ENCODE results near the gene ILKAP. TPM values are rescaled to one million over a fixed set of nuclear protein-coding genes. Genes with fewer than 3 reads are reported as not detected.

Gene ILKAP
- total RNA-seq, 1 experiment from 2014 or later = 59.6 TPM

DNA sequence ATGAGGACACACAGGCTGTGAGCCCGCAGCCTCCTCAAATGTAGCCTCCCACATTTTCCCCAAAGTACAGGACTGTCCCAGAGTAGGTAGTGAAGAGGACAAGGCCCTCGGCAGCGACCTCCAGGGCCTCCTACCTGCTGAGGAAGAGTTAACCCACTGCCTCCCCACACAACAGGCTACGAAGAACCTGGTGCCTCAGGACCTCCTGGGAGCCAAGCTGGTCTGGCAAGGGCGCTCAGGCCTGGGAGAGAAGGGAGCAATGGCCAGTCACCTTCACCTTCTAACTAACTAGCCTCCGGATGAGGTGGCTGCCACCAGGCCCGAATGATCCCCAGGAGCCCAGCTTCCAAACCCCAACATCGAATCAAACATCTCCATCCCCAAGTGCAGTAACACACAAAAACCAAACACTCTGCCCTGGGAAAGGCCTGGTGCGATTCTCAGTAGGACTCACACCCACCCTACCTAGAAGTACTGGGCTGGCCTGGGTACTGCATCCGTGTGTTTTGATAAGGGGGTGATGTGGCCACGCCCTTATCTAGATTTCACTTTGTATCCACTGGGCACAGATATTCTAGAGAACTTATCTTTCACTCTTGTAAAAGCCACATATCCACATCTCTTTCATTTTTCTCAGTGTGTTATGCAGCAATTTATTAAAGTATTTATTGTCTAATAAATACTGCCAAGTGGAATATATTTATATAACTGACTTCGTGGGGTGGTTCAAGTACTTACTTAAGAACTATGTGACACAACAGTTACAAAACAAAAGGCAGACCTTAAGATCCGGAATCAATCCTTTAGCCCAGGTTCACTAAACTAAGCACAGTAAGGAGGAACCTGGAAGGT is 35.1 kb downstream of the ILKAP start:
- peak overlapping the region; percentile 94 for H3K27ac Mint-ChIP-seq (ENCODE audit: low read depth, unreplicated experiment)
- TF ChIP-seq, protein P1, sequence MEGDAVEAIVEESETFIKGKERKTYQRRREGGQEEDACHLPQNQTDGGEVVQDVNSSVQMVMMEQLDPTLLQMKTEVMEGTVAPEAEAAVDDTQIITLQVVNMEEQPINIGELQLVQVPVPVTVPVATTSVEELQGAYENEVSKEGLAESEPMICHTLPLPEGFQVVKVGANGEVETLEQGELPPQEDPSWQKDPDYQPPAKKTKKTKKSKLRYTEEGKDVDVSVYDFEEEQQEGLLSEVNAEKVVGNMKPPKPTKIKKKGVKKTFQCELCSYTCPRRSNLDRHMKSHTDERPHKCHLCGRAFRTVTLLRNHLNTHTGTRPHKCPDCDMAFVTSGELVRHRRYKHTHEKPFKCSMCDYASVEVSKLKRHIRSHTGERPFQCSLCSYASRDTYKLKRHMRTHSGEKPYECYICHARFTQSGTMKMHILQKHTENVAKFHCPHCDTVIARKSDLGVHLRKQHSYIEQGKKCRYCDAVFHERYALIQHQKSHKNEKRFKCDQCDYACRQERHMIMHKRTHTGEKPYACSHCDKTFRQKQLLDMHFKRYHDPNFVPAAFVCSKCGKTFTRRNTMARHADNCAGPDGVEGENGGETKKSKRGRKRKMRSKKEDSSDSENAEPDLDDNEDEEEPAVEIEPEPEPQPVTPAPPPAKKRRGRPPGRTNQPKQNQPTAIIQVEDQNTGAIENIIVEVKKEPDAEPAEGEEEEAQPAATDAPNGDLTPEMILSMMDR (IDR thresholded peaks at IDR 0.05; ENCODE audit: unreplicated experiment) = no peak
- POLR2A ChIA-PET = no interaction called here

DNA sequence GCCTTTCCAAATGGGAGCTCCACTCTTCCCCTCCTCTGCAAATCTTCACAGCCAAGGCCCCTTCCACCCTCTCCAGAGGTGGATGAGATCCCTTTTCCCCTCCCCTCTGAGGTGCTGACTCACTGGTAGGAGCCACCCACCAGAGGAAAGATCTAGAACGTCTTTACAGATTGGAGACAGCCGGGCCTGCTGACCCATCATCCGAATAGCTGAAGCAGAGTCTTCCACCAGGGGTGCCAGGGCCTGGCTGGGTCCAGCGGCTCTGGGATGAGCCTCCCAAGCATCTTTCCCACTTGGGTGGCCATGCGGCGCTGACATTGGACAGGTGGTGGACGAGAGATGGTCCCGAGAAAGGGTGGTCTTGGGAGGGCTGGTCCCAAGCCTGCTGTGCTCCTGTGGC is 35.7 kb downstream of the ILKAP start:
- POLR2A ChIA-PET = no interaction called here
- Mint-ChIP-seq H3K27ac (ENCODE audit: low read depth, unreplicated experiment) (no peak overlapping the region), H3K27me3 (ENCODE audit: insufficient read depth, unreplicated experiment) (no peaks in the 10 kb centered on the region), H3K4me1 (ENCODE audit: insufficient read depth, unreplicated experiment) (peaks cover 20% of the 10 kb centered on the region), H3K36me3 (ENCODE audit: insufficient read depth, unreplicated experiment) (peaks cover 44% of the 10 kb centered on the region), H3K9me3 (ENCODE audit: unreplicated experiment) (no peaks in the 10 kb centered on the region), H3K4me3 (ENCODE audit: unreplicated experiment) (no peak overlapping the region)
- no peak for DNase-seq (ENCODE audit: unreplicated experiment)
- no TSS peak for BruUV-seq (replicated peaks)
- intact Hi-C loops (cut with micrococcal nuclease) = no loop called here
- TF ChIP-seq, protein P1 (IDR thresholded peaks at IDR 0.05; ENCODE audit: unreplicated experiment) = no peak
- CTCF ChIA-PET = no interaction called here

More for the DNA sequence above, 35.1 kb downstream of the ILKAP start:
- H3K9me3 Mint-ChIP-seq (ENCODE audit: unreplicated experiment) = no peaks in the 10 kb centered on the region
- CTCF ChIA-PET = no interaction called here
- no TSS peak for BruUV-seq (replicated peaks)
- H3K36me3 Mint-ChIP-seq (ENCODE audit: insufficient read depth, unreplicated experiment) = peaks cover 50% of the 10 kb centered on the region
- no peaks in the 10 kb centered on the region for H3K27me3 Mint-ChIP-seq (ENCODE audit: insufficient read depth, unreplicated experiment)
- no peak overlapping the region for H3K4me3 Mint-ChIP-seq (ENCODE audit: unreplicated experiment)
- no peak for DNase-seq (ENCODE audit: unreplicated experiment)
- H3K4me1 Mint-ChIP-seq (ENCODE audit: insufficient read depth, unreplicated experiment) = peaks cover 25% of the 10 kb centered on the region
- intact Hi-C loops (cut with micrococcal nuclease) = no loop called here

- no peak for DNase-seq (ENCODE audit: unreplicated experiment)
- TF ChIP-seq, protein P1 (IDR thresholded peaks at IDR 0.05; ENCODE audit: unreplicated experiment) = no peak
- CTCF ChIA-PET = no interaction called here
- Mint-ChIP-seq H3K4me1 (ENCODE audit: insufficient read depth, unreplicated experiment) (peaks cover 20% of the 10 kb centered on the region), H3K4me3 (ENCODE audit: unreplicated experiment) (no peak overlapping the region), H3K9me3 (ENCODE audit: unreplicated experiment) (no peaks in the 10 kb centered on the region), H3K27me3 (ENCODE audit: insufficient read depth, unreplicated experiment) (no peaks in the 10 kb centered on the region), H3K27ac (ENCODE audit: low read depth, unreplicated experiment) (no peak overlapping the region), H3K36me3 (ENCODE audit: insufficient read depth, unreplicated experiment) (peaks cover 40% of the 10 kb centered on the region)
- POLR2A ChIA-PET = no interaction called here
- no TSS peak for BruUV-seq (replicated peaks)
- intact Hi-C loops (cut with micrococcal nuclease) = no loop called here
These were observed 36.2 kb downstream of the ILKAP start for GRCh38 chr2:238167344-238167715.

DNA sequence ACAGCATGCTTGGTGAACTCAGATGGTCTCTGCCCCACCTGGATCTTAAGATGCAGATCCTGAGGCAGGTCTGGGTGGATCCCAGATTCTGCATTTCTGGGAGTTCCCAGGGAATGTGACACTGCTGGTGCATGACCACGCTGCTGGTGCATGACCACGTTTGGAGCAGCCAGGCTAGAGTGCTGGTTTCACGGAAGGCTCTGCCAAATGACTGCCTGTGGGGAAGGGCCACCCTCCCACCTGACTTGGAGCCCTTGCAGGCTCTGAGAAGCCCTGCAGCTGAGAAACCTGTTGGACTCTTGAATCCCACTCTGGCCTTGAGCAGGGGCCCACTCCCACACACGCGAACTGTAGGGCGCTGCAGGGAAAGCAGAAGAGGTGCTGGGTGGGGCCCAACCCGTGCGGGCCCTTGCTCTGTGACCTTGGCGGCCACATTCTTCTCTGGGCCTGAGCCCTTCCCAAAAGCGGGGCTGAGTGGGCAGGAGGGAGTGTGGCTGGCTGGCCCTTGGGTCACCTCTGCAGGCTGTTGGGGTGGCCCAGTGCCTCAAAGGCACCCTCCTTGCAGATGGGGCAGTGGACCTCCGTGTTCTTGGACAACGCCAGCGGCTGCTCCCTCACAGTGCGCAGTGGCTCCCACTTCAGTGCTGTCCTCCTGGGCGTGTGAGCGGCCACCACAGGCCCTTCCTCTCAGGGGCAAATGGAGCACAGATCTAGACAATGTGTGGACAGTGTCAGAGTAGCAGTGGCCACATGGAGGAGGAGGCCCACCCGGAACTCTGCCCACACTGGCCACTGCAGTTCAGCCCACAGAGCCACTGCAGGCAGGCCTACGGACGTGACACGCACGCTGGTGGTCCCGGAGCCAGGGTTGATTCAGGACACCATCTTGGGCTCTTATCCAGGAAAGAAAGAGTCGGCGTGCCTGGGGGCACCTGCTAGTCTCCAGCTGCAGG is 36.8 kb downstream of the ILKAP start:
- Mint-ChIP-seq H3K27me3 (ENCODE audit: insufficient read depth, unreplicated experiment) (no peaks in the 10 kb centered on the region), H3K27ac (ENCODE audit: low read depth, unreplicated experiment) (no peak overlapping the region), H3K36me3 (ENCODE audit: insufficient read depth, unreplicated experiment) (peaks cover 33% of the 10 kb centered on the region), H3K4me3 (ENCODE audit: unreplicated experiment) (no peak overlapping the region), H3K4me1 (ENCODE audit: insufficient read depth, unreplicated experiment) (peaks cover 20% of the 10 kb centered on the region), H3K9me3 (ENCODE audit: unreplicated experiment) (no peaks in the 10 kb centered on the region)
- no TSS peak for BruUV-seq (replicated peaks)
- ChIA-PET POLR2A (no interaction called here), CTCF (no interaction called here)
- no peak for DNase-seq (ENCODE audit: unreplicated experiment)
- intact Hi-C loops (cut with micrococcal nuclease) = no loop called here
- TF ChIP-seq, protein P1 (IDR thresholded peaks at IDR 0.05; ENCODE audit: unreplicated experiment) = no peak

Data from MCF 10A (cell line).